GM23248 (cell line): ENCODE results near the gene ARPC5.

Experiments
- EZH2 ChIP-seq: fragments of 200-600 bp; sonication (generic); IDR thresholded peaks from 2 replicates; pipeline ENCODE4 v1.6.1; 2018; ENCODE audit warnings: antibody characterized with exemption, mild to moderate bottlenecking; ENCODE audit not compliant: insufficient read depth, poor library complexity, severe bottlenecking
- EZH2phosphoT487 ChIP-seq: fragments of 200-600 bp; sonication (generic); IDR thresholded peaks from 2 replicates; pipeline ENCODE4 v1.6.1; 2018; ENCODE audit warnings: antibody characterized with exemption, moderate library complexity, mild to moderate bottlenecking, low read depth; ENCODE audit not compliant: insufficient read depth

DNA sequence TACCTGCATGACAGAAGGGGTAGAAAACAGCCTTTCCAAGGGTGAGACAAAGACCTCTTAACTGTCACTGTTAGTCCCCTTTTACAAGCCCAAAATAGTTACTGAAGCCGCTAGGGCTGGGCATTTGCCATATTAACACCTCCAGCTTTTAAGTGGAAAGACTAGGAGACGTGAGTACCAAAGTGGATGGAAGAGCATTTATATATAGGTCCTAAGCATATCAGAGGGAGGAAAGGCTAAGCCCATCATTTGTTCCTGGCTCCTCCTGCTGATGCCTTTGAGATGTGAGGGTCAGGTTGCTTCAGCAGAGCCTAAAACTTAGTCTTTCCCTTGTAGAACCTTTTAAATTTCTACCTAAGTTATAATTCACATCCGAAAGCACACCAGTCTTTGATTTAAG lies 43.2 kb upstream of the ARPC5 start:
- TF ChIP-seq EZH2: no peak
- no peak for TF ChIP-seq EZH2phosphoT487
